Keratinocyte (primary cell): ENCODE results near the gene MTRR. TPM values are rescaled to one million over a fixed set of nuclear protein-coding genes. Genes with fewer than 3 reads are reported as not detected.

Experiments used
- DNase-seq: peaks from one replicate; pipeline ENCODE4 v3.0.0-alpha.2; 2011; ENCODE audit warnings: low read depth, missing footprints, low spot score
- FAIRE-seq: peaks from 2 replicates; lab custom pipeline; 2011; peaks lifted over from hg19 to GRCh38; lab: Jason Lieb, UNC
- H2AFZ ChIP-seq: 2 replicates; pipeline ENCODE4 v1.6.0; 2012; ENCODE audit warnings: low read length, control low read depth, inconsistent platforms; ENCODE audit not compliant: control insufficient read depth
- H3K27ac ChIP-seq: 2 replicates; pipeline ENCODE4 v1.5.1; 2011; ENCODE audit warnings: low read length; ENCODE audit not compliant: control insufficient read depth, insufficient read depth
- H3K27me3 ChIP-seq: 3 replicates; pipeline ENCODE4 v1.6.0; 2011; ENCODE audit warnings: low read length; ENCODE audit not compliant: control insufficient read depth, insufficient read depth; ENCODE audit errors: extremely low read depth
- H3K36me3 ChIP-seq, 2 experiments: 2 replicates in 1 of 2; 3 replicates in 1 of 2; pipeline ENCODE4 v1.5.1; 2011; ENCODE audit warnings: low read length in 2 of 2, mild to moderate bottlenecking in 1 of 2; ENCODE audit not compliant: control insufficient read depth in 2 of 2, insufficient read depth in 2 of 2; ENCODE audit errors: extremely low read depth in 1 of 2
- H3K4me1 ChIP-seq: 3 replicates; pipeline ENCODE4 v1.5.1; 2011; ENCODE audit warnings: low read length; ENCODE audit not compliant: control insufficient read depth, insufficient read depth; ENCODE audit errors: extremely low read depth
- H3K4me2 ChIP-seq: 3 replicates; pipeline ENCODE4 v1.6.0; 2011; ENCODE audit warnings: low read depth, low read length; ENCODE audit not compliant: control insufficient read depth, insufficient read depth; ENCODE audit errors: extremely low read depth
- H3K4me3 ChIP-seq, 3 experiments: fragments of 200-600 bp in 1 of 3; sonication (generic) in 1 of 3; 2 replicates in 2 of 3; 3 replicates in 1 of 3; pipeline ENCODE4 v1.5.1; 2011 to 2016; ENCODE audit warnings: low read length in 3 of 3, mild to moderate bottlenecking in 3 of 3, control low read depth in 2 of 3, inconsistent platforms in 1 of 3, low read depth in 1 of 3, mixed read lengths in 1 of 3, mixed run types in 1 of 3, moderate library complexity in 1 of 3; ENCODE audit not compliant: control insufficient read depth in 2 of 3, insufficient read depth in 2 of 3; ENCODE audit errors: extremely low read depth in 1 of 3
- H3K79me2 ChIP-seq: 2 replicates; pipeline ENCODE4 v1.6.0; 2012; ENCODE audit warnings: low read length; ENCODE audit not compliant: control insufficient read depth, insufficient read depth
- H3K9ac ChIP-seq: 3 replicates; pipeline ENCODE4 v1.6.0; 2011; ENCODE audit warnings: low read length; ENCODE audit not compliant: control insufficient read depth, insufficient read depth; ENCODE audit errors: extremely low read depth
- H3K9me1 ChIP-seq: 3 replicates; pipeline ENCODE4 v1.6.0; 2011; ENCODE audit warnings: low read length; ENCODE audit not compliant: control insufficient read depth, insufficient read depth; ENCODE audit errors: extremely low read depth
- H3K9me3 ChIP-seq: 2 replicates; pipeline ENCODE4 v1.5.1; 2012; ENCODE audit warnings: low read depth, low read length; ENCODE audit not compliant: control insufficient read depth
- H4K20me1 ChIP-seq: 3 replicates; pipeline ENCODE4 v1.6.0; 2011; ENCODE audit warnings: low read length; ENCODE audit not compliant: control insufficient read depth, insufficient read depth; ENCODE audit errors: extremely low read depth
- EZH2 ChIP-seq: IDR thresholded peaks from one replicate; pipeline ENCODE4 v1.6.1; 2012; ENCODE audit warnings: inconsistent platforms, mild to moderate bottlenecking, low read length, moderate library complexity
- dilution Hi-C: fragments of 300-500 bp; cut with MboI; formaldehyde crosslinking; loops from one replicate; pipeline ENCODE4 v1.7.0; 2020; ENCODE audit warnings: low sequenced_read_pairs; ENCODE audit not compliant: extremely low pct_ligation_motif_present
- polyA plus RNA-seq, 5 experiments: library from polyadenylated mRNA; depleted of rRNA in 3 of 5; stranded (reverse) in 3 of 5; stranded (forward) in 1 of 5; unstranded in 1 of 5; fragments of >200 nt; gene quantifications; 1 replicate in 1 of 5; 2 replicates in 3 of 5; 3 replicates in 1 of 5; pipeline versions ENCODE4 v1.2.1 to v1.2.3, GENCODE V29; 2011 to 2012; ENCODE audit warnings: missing spikeins in 2 of 5, low read depth in 1 of 5, low replicate concordance in 1 of 5
- TF ChIP-seq, protein P1 (sequence below), 3 experiments: IDR thresholded peaks in 1 of 3; conservative IDR thresholded peaks in 1 of 3; optimal IDR thresholded peaks in 1 of 3; 2 replicates in 2 of 3; 3 replicates in 1 of 3; pipeline versions ENCODE3 to v1.5.1; 2011; ENCODE audit warnings: low read length in 3 of 3, mild to moderate bottlenecking in 3 of 3, moderate library complexity in 2 of 3, control low read depth in 1 of 3, inconsistent platforms in 1 of 3; ENCODE audit not compliant: insufficient read depth in 2 of 3; ENCODE audit errors: extremely low read depth in 1 of 3

Gene MTRR
- polyA plus RNA-seq, 1 donor (not counting 4 experiments of a cell fraction or from before 2014, with no cell fraction given), result 45.5 TPM

DNA sequence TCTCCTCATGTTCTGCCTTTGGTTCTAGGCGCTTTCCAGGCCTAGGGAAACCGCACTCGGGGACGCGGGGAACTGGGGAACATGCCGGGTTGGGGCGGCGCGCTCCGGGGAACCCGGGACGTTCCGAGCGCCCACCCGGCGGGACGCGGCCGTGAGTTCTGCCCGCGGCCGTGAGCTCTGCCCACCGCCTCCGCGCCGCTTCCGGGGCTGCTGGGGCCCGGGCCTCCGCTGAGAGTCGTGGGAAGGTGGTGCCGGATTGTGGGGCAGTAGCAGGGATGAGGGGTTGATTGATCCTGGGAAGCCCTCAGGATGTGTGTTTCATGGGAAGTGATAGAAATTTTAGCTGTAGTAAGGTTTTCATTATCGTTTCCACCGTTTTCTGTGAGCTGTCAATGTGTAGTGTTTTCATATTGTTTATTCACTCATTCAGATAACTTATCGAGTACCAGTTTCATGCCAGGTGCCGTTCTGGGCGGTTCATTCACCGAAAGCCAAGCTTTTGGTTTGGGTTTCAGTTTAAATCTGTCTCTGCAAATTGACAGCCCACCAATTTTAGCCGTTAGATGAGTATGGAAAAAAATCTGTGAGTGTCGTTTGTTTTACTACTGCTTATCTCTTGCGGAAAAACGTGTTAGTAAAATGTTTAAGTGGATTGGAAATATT, 657 bp downstream of the MTRR start:
- Histone ChIP-seq H4K20me1 (no peaks in the 10 kb centered on the region), H3K4me1 (peaks cover 18% of the 10 kb centered on the region), H3K9me3 (no peaks in the 10 kb centered on the region), H3K27ac (peak overlapping the region; percentile 70), H3K4me3 (peak overlapping the region; percentile 88 to 93 (median 93)), H3K79me2 (peaks cover 79% of the 10 kb centered on the region), H3K9ac (peak overlapping the region; percentile 87), H3K36me3 (peaks cover 7 to 11% of the 10 kb centered on the region in 2 experiments), H3K9me1 (peaks cover 2% of the 10 kb centered on the region), H3K27me3 (no peaks in the 10 kb centered on the region), H2AFZ (peak overlapping the region; percentile 53), H3K4me2 (peak overlapping the region; percentile 97)
- TF ChIP-seq, protein P1, sequence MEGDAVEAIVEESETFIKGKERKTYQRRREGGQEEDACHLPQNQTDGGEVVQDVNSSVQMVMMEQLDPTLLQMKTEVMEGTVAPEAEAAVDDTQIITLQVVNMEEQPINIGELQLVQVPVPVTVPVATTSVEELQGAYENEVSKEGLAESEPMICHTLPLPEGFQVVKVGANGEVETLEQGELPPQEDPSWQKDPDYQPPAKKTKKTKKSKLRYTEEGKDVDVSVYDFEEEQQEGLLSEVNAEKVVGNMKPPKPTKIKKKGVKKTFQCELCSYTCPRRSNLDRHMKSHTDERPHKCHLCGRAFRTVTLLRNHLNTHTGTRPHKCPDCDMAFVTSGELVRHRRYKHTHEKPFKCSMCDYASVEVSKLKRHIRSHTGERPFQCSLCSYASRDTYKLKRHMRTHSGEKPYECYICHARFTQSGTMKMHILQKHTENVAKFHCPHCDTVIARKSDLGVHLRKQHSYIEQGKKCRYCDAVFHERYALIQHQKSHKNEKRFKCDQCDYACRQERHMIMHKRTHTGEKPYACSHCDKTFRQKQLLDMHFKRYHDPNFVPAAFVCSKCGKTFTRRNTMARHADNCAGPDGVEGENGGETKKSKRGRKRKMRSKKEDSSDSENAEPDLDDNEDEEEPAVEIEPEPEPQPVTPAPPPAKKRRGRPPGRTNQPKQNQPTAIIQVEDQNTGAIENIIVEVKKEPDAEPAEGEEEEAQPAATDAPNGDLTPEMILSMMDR (optimal IDR thresholded peaks at IDR 0.05 in 1 of 3, IDR thresholded peaks at IDR 0.05 in 1 of 3, conservative IDR thresholded peaks at IDR 0.05 in 1 of 3; ENCODE audit: extremely low read depth in 1 of 3, insufficient read depth in 2 of 3, low read length in 3 of 3), result no peak
- no peak for TF ChIP-seq EZH2
- DNase-seq (no peak), FAIRE-seq (peak; percentile 41)
- dilution Hi-C loops, result no loop called here

DNA sequence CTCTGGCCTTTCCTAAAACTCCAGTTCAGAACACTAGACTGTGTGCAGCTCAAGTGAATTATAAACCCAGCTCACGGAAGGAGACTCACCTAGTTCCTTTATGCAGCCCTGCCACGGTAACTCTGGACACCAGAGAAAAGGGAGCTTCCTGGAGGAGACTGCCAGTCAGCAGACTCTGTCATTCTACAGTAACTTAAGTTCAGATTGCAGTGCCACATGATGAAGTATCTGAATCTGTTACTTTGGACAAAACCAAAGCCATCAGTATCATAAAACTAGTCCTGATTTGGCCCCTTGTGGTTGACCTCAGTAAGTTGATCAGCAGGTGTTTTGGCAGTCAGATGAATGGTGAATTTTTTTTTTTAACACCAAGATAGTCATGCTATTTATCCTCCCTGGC, 2.7 kb downstream of the MTRR start:
- no peaks in the 10 kb centered on the region for H4K20me1 ChIP-seq
- FAIRE-seq (no peak), DNase-seq (no peak)
- no peak overlapping the region for H3K9ac ChIP-seq
- peaks cover 17 to 22% of the 10 kb centered on the region in 2 experiments for H3K36me3 ChIP-seq
- no peaks in the 10 kb centered on the region for H3K9me3 ChIP-seq
- TF ChIP-seq, protein P1 (optimal IDR thresholded peaks at IDR 0.05 in 1 of 3, IDR thresholded peaks at IDR 0.05 in 1 of 3, conservative IDR thresholded peaks at IDR 0.05 in 1 of 3; ENCODE audit: extremely low read depth in 1 of 3, insufficient read depth in 2 of 3, low read length in 3 of 3), result no peak
- TF ChIP-seq EZH2, result no peak
- dilution Hi-C loops, result no loop called here
- no peaks in the 10 kb centered on the region for H3K27me3 ChIP-seq
- peaks cover 83% of the 10 kb centered on the region for H3K79me2 ChIP-seq
- no peak overlapping the region for H3K27ac ChIP-seq
- H3K4me2 ChIP-seq, result no peak overlapping the region
- peaks cover 2% of the 10 kb centered on the region for H3K9me1 ChIP-seq
- peaks cover 18% of the 10 kb centered on the region for H3K4me1 ChIP-seq
- no peak overlapping the region for H2AFZ ChIP-seq
- no peak overlapping the region for H3K4me3 ChIP-seq
